Measurements from ENCODE around the gene COL25A1. TPM values are rescaled to one million over a fixed set of nuclear protein-coding genes. Genes with fewer than 3 reads are reported as not detected.

The COL25A1 gene
- total RNA-seq, 1 experiment from 2014 or later: 4.2 TPM

DNA sequence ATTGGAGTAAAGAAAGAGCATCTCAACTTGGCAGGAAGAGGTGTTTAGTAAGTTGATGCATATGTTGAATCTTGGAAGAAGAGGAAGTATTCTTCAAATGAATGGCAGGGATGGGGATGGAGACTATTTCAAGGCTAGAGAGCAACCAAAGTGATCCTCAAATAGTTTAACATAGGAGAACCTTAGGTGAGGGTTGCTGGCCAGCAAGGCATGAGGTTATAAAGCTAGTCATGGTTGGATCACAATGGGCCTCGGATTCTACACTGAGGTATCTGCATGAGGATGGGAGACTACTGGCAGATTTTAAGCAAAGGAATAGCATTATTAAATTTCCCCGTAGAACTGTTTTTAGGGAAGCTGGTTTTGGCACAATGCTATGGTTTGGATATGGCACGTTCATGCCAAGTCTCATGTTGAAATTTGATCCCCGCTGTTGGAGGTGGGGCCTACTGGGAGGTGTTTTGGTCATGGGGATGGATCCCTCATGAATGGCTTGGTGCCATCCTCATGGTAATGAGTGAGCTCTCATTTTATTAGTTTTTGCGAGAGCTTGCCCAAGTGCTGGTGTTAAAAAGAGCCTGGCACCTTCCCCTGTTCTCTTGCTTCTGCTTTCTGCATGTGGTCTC, 497.7 kb downstream of the COL25A1 start:
- H3K56ac ChIP-seq (ENCODE audit: insufficient read length, low read depth, low read length): no peak overlapping the region
- no peaks in the 10 kb centered on the region for H3K23me2 ChIP-seq (ENCODE audit: insufficient read length, low read depth, low read length, poor library complexity, severe bottlenecking)
- Mint-ChIP-seq H3K4me1 (no peaks in the 10 kb centered on the region), H3K27ac (no peak overlapping the region), H3K9me3 (no peaks in the 10 kb centered on the region), H3K27me3 (ENCODE audit: low read depth) (no peaks in the 10 kb centered on the region), H3K36me3 (ENCODE audit: insufficient read depth in 1 of 3, low read depth in 3 of 3) (no peaks in the 10 kb centered on the region), H3K4me3 (no peak overlapping the region)
- no peaks in the 10 kb centered on the region for H3K27me3 ChIP-seq (ENCODE audit: insufficient read depth, low read length)
- H2BK20ac ChIP-seq (ENCODE audit: low read depth, low read length, poor library complexity, severe bottlenecking): no peak overlapping the region
- no peak overlapping the region for H3K18ac ChIP-seq (ENCODE audit: insufficient read length, low read depth, low read length)
- H3K79me1 ChIP-seq (ENCODE audit: insufficient read depth, low read depth, low read length, poor library complexity, severe bottlenecking): no peaks in the 10 kb centered on the region
- peaks cover 4% of the 10 kb centered on the region; the same call in 1 of the 2 replicates for H3K4me1 ChIP-seq (ENCODE audit: insufficient read depth, low read length)
- H3K79me2 ChIP-seq (ENCODE audit: insufficient read depth, low read length): no peaks in the 10 kb centered on the region
- H3K23ac ChIP-seq (ENCODE audit: insufficient read length, low read depth, low read length): no peak overlapping the region
- no peak overlapping the region for H3K27ac ChIP-seq (ENCODE audit: insufficient read length, low read depth, low read length)
- no peak overlapping the region for H3T11ph ChIP-seq (ENCODE audit: low read length)
- H2BK5ac ChIP-seq (ENCODE audit: insufficient read length, low read length): no peak overlapping the region
- H3K9me3 ChIP-seq (ENCODE audit: control insufficient read depth, low read depth, low read length): no peaks in the 10 kb centered on the region
- H3K4me2 ChIP-seq (ENCODE audit: insufficient read depth, insufficient read length, low read length): no peak overlapping the region
- H4K8ac ChIP-seq (replicated peaks; ENCODE audit: insufficient read length, low read depth, low read length): no peak overlapping the region
- H2AK5ac ChIP-seq (ENCODE audit: insufficient read length, low read length): no peak overlapping the region
- H4K20me1 ChIP-seq (ENCODE audit: control insufficient read depth, insufficient read depth, insufficient read length): no peaks in the 10 kb centered on the region
- no peak overlapping the region for H4K91ac ChIP-seq (ENCODE audit: insufficient read length, low read depth, low read length)
- WGBS (ENCODE audit: extremely low coverage, insufficient read length, low lambda C conversion rate): no CpG with 5 or more reads among the region's 5 CpGs
- H3K14ac ChIP-seq (ENCODE audit: insufficient read depth, low read length): no peak overlapping the region
- no peak overlapping the region for H2BK120ac ChIP-seq (ENCODE audit: low read depth, low read length, poor library complexity, severe bottlenecking)
- H3K4ac ChIP-seq (ENCODE audit: low read depth, low read length): no peak overlapping the region
- DNase-seq: no peak
- no peak overlapping the region for H3K9ac ChIP-seq (ENCODE audit: extremely low read depth, insufficient read length, low read length)
- TF ChIP-seq, protein P1, sequence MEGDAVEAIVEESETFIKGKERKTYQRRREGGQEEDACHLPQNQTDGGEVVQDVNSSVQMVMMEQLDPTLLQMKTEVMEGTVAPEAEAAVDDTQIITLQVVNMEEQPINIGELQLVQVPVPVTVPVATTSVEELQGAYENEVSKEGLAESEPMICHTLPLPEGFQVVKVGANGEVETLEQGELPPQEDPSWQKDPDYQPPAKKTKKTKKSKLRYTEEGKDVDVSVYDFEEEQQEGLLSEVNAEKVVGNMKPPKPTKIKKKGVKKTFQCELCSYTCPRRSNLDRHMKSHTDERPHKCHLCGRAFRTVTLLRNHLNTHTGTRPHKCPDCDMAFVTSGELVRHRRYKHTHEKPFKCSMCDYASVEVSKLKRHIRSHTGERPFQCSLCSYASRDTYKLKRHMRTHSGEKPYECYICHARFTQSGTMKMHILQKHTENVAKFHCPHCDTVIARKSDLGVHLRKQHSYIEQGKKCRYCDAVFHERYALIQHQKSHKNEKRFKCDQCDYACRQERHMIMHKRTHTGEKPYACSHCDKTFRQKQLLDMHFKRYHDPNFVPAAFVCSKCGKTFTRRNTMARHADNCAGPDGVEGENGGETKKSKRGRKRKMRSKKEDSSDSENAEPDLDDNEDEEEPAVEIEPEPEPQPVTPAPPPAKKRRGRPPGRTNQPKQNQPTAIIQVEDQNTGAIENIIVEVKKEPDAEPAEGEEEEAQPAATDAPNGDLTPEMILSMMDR (conservative IDR thresholded peaks at IDR 0.05): no peak
- H4K5ac ChIP-seq (ENCODE audit: insufficient read length, low read depth, low read length): no peak overlapping the region
- H2BK15ac ChIP-seq (ENCODE audit: low read depth, low read length): no peak overlapping the region
- no peak overlapping the region for H2BK12ac ChIP-seq (ENCODE audit: insufficient read length, low read depth, low read length)
- H2AFZ ChIP-seq (ENCODE audit: low read length): no peak overlapping the region
